ENCODE data around the gene SULT1A2.
"Not testable (repeated sequence)": the region's sequence is repeated elsewhere in the genome, so short reads cannot be mapped to it uniquely, and the experiment has no call there.

Gene SULT1A2

GRCh38 chr16:28608867-28609596 lies 12.2 kb upstream of the SULT1A2 start:
- DNase-seq = peak; percentile 56

GRCh38 chr16:28608496-28608808 lies 11.6 kb upstream of the SULT1A2 start:
- peak; percentile 58 for DNase-seq

DNA sequence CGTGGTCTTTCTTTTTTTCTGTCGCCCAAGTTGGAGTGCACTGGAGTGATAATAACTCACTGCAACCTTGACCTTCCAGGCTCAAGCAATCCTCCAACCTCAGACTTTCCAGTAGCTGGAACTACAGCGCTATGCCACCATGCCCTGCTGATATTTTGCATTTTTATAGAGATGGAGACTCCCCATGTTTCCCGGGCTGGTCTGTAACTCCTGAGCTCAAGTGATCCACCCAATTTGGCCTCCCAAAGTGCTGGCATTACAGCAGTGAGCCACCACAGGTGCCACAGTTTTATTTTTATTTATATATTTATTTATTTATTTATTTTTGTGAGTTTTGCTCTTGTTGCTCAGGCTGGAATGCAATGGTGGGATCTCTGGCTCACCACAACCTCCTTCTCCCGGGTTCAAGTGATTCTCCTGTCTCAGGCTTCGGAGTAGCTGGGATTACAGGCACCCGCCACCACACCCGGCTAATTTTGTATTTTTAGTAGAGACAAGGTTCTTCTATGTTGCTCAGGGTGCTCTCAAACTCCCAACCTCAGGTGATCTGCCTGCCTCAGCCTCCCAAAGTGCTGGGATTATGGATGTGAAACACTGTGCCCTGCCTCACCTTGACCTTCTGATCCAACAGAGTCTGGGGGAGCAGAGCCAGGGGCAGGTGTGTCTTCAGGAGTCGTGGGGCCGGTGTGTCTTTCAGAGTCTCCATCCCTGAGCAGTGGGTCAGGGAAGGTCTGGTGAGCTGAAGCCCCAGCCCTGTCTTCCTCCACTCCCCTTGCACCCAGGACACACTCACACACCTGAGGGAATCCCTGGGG lies 11.0 kb upstream of the SULT1A2 start:
- DNase-seq = peak; percentile 51

DNA sequence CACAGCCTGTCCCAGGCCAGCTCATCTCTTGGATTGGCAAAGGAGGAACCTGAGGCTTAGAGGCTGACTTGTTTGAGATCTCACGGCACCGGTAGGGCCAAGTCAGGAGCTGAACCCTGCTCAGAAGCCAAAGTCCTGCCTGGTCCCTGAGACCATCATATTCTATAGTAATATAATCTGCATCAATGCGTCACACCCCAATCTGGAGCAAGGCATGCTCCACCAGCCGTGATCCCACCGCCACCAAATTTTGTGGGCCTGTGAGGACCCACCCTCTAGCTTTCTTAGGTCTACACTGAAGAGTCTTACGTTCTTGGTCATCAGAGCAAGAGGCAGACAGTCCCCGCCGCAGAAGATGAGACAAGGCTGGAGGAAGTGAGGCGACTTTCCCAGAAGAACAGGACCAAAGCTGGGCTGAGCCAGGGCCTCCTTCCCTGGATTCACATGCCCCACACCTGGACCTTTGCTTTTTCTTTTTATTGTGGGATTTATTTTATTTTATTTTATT lies 10.3 kb upstream of the SULT1A2 start:
- DNase-seq = peak; percentile 57

DNA sequence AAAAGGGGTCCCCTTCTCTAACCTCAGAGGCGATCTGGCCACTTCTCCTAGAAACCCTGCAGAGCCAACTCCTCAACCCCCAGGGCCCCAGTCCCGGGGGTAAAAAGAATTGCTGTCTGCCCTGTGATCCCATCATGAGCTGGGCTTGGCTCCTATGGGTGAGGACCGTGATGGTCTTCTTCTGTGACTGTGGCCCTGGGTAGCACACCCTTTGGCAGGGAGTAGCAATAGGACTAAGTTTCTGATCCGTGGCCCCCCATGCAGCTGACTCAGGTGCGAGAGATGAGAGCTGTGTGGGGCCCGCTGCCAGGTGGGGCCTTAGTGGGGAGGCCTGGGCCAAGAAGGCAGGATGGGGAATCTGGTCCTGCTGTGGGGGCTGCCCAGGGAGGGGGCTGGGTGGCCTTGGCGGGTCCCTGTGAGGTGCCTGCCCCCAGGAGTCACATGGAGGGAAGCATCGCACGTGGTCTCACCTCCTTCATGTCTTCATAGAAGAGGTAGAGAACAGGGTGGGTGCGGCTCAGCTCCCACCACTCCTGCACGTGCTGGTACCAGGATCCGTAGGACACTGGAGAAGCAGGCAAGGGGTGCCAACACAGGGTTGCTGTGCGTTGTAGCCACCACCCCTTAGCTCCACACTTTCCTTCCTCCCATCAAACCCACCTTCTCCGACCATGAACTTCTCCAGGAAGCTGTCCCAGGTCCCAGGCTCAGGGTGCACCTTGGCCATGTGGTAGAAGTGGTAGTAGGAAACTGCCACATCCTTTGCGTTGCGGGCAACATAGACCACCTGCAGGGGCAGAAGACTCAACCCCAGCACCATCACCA lies 9.7 kb upstream of the SULT1A2 start:
- DNase-seq = no peak

DNA sequence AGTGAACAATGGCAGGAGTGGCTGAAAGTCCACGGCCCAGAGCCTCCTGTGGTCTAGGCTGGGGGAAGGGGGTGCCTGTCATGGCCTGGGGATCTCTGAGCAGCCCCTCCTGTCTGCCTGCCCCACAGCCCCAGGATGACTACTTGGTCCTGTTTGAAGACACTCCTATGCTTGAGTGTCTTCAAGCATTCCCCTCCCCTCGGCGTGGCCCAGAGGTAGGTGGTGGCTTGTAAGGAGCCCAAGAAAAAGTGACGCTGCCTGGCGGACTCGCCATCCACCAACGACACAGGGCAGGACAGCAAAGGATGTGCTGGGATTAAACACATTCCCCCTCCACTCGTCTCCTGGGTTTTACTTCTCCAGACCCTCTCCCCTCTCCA lies 7.3 kb upstream of the SULT1A2 start:
- no peak for DNase-seq

- DNase-seq = no peak
Observed at GRCh38 chr16:28603381-28604185, 6.7 kb upstream of the SULT1A2 start.

- no peak for DNase-seq
Observed at GRCh38 chr16:28602529-28602928, 5.7 kb upstream of the SULT1A2 start.

GRCh38 chr16:28602062-28602461 lies 5.2 kb upstream of the SULT1A2 start:
- not testable (repeated sequence) for DNase-seq

- DNase-seq = not testable (repeated sequence)
Observed at GRCh38 chr16:28601589-28601988, 4.7 kb upstream of the SULT1A2 start.

DNA sequence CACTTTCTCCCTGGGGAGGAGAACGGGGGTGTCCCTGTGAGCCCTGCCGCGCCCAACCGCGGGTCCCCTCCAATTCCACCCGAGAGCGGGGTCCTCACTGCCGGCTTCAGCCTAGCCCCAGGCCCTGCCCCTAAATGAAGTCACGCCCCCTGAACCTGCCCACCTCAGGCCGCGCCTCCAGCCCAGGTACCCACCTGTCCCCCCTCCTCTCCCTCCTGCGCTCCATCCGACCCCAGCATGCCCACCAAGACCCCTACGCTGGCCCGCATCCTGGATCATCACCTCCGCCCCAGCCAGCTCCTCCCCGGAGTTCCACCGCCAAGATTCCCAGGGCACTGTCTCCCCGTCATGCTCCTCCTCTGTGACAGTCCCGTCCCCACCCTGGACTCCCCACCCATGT lies 4.1 kb upstream of the SULT1A2 start:
- not testable (repeated sequence) for DNase-seq

DNA sequence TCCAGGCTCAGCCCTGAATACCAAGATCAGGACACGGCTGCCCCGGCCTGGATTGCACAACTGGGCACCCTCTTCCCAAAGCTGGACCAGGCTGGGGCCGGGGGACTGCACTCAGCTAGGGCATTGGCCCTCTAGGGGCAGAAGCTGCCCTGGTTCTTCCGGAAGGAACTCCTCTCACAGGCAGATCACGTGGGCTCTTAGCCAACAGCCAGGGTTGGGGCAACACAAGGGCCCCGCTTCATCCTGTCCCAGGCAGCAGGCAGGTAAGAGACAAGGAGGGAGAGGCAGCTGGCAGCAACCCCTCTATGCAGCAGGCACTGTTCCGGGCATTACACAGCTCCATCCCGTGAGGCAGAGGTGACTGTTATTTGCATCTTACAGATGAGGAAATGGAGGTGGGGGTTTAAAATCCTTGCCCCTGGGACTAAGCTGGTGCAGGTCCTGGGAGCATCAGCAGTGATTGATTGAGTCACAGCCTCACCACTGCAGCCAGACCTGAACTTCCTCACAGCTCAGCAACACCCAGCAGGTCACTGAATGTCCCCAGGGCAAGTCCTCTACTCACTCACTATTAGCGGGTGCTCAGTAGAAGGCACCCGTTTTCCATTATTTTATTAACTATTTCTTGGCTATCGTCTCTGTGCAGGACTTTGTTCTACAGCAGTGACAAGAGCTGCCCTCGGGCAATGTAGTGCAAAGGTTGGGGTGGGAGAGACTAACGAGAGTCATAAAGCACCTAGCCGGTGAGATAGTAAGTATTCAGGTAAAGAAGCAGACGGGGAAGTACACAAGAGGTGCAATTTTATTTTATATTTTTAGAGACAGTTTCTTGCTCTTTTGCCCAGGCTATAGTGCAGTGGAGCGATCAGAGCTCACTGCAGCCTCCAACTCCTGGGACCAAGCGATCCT lies 2.8 kb upstream of the SULT1A2 start:
- not testable (repeated sequence) for DNase-seq

DNA sequence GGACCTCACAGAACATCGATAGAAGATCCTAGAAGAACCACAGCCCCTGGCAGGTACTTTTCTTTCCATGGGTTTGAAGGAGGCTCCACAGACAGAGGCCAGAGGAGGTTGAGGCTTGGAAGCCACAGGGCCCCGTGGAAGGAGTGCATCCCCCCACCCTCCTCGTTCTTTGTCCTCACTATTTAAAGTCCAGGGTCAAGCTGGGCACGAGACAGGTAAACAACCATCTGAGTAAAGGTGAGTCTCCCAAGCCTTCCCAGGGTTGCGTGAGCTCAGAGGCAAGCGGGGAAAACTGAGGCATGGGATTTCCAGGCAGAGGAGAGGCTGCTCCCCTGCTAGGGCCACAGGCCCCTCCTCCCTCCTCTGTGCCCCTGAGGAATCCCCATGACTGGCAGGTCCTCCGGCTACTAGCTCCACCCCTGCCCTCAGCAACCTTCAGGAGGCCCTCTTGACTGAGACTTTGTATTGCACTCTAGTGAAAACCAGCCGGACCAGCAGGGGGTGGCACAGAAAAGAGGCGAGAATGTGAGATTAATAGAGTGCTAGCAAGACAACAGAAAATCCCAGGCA lies 927 bp upstream of the SULT1A2 start:
- DNase-seq = no peak

DNA sequence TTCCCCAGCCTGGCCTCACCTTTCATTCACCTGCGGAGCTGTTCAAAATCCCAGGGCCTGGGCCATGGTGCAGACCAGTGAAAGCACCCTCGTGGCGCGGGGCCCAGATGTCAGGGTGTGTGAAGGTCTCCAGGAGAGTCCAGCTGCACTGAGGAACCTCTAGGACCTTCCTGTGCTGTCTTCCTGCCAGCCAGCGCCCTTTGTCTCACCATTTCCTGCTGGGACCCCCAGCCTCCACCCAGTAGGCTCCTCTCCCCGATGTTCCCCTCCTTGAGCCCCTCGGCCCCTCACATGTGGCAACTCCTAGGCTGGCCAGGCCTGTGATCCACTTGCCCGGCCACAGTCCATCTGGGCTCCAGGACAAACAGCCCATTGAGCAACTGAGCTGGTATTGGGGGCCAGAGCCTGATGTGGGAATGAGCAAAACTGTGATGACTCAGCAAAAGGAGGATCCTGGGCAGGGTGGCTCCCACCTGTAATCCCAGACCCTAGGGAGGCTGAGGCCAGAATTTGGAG lies 677 bp downstream of the SULT1A2 start:
- DNase-seq = no peak

GRCh38 chr16:28595451-28595850 lies 1.4 kb downstream of the SULT1A2 start:
- DNase-seq = not testable (repeated sequence)

DNA sequence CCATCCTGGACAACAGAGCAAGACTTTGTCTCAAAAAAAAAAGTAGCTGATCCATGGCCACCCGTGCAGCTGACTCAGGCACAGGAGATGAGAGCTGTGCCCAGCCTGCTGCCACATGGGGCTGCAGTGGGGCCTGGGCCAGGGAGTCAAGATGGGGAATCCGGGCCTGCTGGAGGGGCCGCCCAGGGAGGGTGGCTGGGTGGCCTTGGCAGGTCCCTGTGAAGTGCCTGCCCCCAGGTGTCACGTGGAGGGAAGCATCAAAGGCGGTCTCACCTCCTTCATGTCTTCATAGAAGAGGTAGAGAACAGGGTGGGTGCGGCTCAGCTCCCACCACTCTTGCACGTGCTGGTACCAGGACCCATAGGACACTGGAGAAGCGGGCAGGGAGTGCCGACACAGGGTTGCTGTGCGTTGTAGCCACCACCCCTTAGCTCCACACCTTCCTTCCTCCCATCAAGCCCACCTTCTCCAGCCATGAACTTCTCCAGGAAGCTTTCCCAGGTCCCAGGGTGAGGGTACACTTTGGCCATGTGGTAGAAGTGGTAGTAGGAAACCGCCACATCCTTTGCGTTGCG lies 3.8 kb downstream of the SULT1A2 start:
- DNase-seq = no peak

- DNase-seq = no peak
Observed at GRCh38 chr16:28592511-28592910, 4.3 kb downstream of the SULT1A2 start.

GRCh38 chr16:28591355-28591754 lies 5.5 kb downstream of the SULT1A2 start:
- no peak for DNase-seq

GRCh38 chr16:28590384-28591340 lies 6.2 kb downstream of the SULT1A2 start:
- DNase-seq = no peak

All from activated CD8-positive, alpha-beta memory T cell treated with anti-CD3 and anti-CD28 coated beads for 24 hours (primary cell).